Progenitor cell of endocrine pancreas (in vitro differentiated cells): ENCODE results near the gene BTRC. TPM values are rescaled to one million over a fixed set of nuclear protein-coding genes. Genes with fewer than 3 reads are reported as not detected.
A peak's percentile ranks its signal among the peaks of the same experiment; 100 is the strongest.

Experiments used
- DNase-seq: peaks from one replicate; pipeline ENCODE4 v3.0.0; 2021; ENCODE audit warnings: low spot score; ENCODE audit not compliant: unreplicated experiment
- H3K27ac Mint-ChIP-seq: 2 replicates; pipeline ENCODE4 v1.8.0; 2021; ENCODE audit warnings: mild to moderate bottlenecking, moderate library complexity, mixed read lengths
- H3K27me3 Mint-ChIP-seq: 2 replicates; pipeline ENCODE4 v1.8.0; 2021; ENCODE audit warnings: mixed read lengths
- H3K36me3 Mint-ChIP-seq: 2 replicates; pipeline ENCODE4 v1.8.0; 2022; ENCODE audit warnings: mixed read lengths; ENCODE audit not compliant: insufficient read depth
- H3K4me1 Mint-ChIP-seq: 2 replicates; pipeline ENCODE4 v1.8.0; 2021; ENCODE audit warnings: low read depth, mixed read lengths
- H3K4me3 Mint-ChIP-seq: 2 replicates; pipeline ENCODE4 v1.8.0; 2021; ENCODE audit warnings: low read depth, mild to moderate bottlenecking, moderate library complexity, mixed read lengths
- H3K9me3 Mint-ChIP-seq: 2 replicates; pipeline ENCODE4 v1.8.0; 2021; ENCODE audit warnings: low read depth, mixed read lengths
- CTCF ChIP-seq: fragments of 200-600 bp; sonication (generic); IDR thresholded peaks from one replicate; pipeline ENCODE4 v1.5.0; 2021; ENCODE audit warnings: antibody characterized with exemption, mild to moderate bottlenecking; ENCODE audit not compliant: unreplicated experiment
- total RNA-seq: library from RNA; stranded (reverse); gene quantifications from 2 replicates; pipeline ENCODE4 v1.2.1, GENCODE V29; 2021

BTRC gene
- total RNA-seq, 1 donor from 2014 or later, result 46.5 TPM

GRCh38 chr10:101484175-101484745 lies 130.3 kb downstream of the BTRC start:
- peaks cover 11% of the 10 kb centered on the region for H3K27me3 Mint-ChIP-seq
- no peaks in the 10 kb centered on the region for H3K9me3 Mint-ChIP-seq
- no peak overlapping the region for H3K4me3 Mint-ChIP-seq
- no peak for TF ChIP-seq CTCF
- no peak overlapping the region for H3K27ac Mint-ChIP-seq
- H3K36me3 Mint-ChIP-seq, result peaks cover 5% of the 10 kb centered on the region
- H3K4me1 Mint-ChIP-seq, result peaks cover 11% of the 10 kb centered on the region
- DNase-seq, result no peak

GRCh38 chr10:101485207-101485606 lies 131.2 kb downstream of the BTRC start:
- Mint-ChIP-seq H3K4me3 (no peak overlapping the region), H3K36me3 (peaks cover 5% of the 10 kb centered on the region), H3K27me3 (peaks cover 11% of the 10 kb centered on the region), H3K27ac (no peak overlapping the region), H3K9me3 (no peaks in the 10 kb centered on the region), H3K4me1 (peaks cover 11% of the 10 kb centered on the region)
- TF ChIP-seq CTCF, result no peak
- no peak for DNase-seq

DNA sequence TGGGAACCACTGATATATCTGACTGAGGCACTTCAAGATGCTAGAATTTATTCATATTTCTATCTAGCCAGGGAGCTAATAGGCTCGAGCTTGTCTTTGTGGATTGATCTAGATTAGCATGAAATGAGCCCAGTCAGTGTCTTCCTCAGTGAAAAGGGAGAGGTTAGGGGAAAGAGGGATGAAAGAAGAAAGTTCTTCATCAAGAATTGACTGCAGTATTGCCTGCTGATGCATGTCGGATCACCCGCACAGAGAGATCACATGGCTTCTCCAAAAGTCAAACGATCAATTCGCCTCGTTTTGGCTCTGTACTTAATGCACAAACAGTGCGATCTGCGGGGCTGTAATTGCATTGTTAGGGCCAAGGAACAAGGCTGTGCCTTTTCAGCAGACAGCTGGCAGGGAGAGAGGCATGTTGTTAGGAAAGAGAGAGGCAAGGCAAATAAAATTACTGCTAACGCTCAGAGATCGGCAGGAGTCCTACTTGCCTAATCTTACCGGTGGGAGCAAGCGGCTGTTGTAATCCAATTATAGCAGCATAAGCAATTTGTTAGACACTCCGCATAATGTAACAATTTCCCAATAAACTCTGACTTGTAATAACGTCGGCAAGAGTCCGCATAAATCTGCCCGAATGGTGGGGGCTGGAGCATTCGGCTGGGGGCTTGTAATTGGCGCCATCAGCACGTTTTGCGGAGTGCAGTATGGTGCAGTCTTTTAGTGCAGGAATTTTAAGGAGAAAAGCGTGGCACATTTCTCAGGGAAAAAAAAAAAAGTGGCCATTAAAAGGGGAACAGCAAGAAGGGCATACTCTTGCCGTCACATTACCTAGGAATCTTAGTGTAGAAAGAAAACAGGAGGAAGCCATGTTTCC lies 132.0 kb downstream of the BTRC start:
- H3K9me3 Mint-ChIP-seq, result no peaks in the 10 kb centered on the region
- H3K27me3 Mint-ChIP-seq, result peaks cover 11% of the 10 kb centered on the region
- peaks cover 5% of the 10 kb centered on the region for H3K36me3 Mint-ChIP-seq
- peak overlapping the region; percentile 60 for H3K4me3 Mint-ChIP-seq
- peak overlapping the region; percentile 20 for H3K27ac Mint-ChIP-seq
- no peak for DNase-seq
- TF ChIP-seq CTCF, result no peak
- H3K4me1 Mint-ChIP-seq, result peaks cover 11% of the 10 kb centered on the region

GRCh38 chr10:101487399-101487798 lies 133.4 kb downstream of the BTRC start:
- Mint-ChIP-seq H3K9me3 (no peaks in the 10 kb centered on the region), H3K4me1 (peaks cover 11% of the 10 kb centered on the region), H3K27ac (no peak overlapping the region), H3K4me3 (no peak overlapping the region), H3K36me3 (no peaks in the 10 kb centered on the region), H3K27me3 (peaks cover 11% of the 10 kb centered on the region)
- DNase-seq, result no peak
- no peak for TF ChIP-seq CTCF

DNA sequence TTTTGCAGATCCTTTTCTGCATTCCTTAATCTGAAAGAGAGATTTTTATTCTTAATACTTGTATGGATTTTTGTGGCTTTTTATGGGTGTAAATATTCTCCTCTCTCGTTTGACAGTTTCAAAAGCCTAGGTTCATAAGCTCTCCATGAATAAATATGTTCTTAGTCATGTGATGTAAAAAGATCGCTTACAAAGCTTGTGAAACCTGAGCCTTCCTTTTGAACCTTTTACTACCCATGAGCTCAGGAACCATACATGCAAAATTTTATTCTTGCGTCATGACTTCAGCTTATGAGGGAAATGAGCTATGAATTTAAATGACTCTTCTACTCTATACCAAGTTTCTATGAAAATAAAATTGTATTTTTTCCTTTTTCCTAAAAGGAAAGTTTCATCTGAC lies 135.4 kb downstream of the BTRC start:
- no peak overlapping the region for H3K27ac Mint-ChIP-seq
- no peaks in the 10 kb centered on the region for H3K9me3 Mint-ChIP-seq
- no peak for DNase-seq
- H3K36me3 Mint-ChIP-seq, result no peaks in the 10 kb centered on the region
- peaks cover 23% of the 10 kb centered on the region for H3K4me1 Mint-ChIP-seq
- peaks cover 11% of the 10 kb centered on the region for H3K27me3 Mint-ChIP-seq
- no peak for TF ChIP-seq CTCF
- no peak overlapping the region for H3K4me3 Mint-ChIP-seq
